Neutrophil (primary cell): Measurements from ENCODE around the gene PMCH.

ENCODE experiments used
- H3K27ac ChIP-seq: fragments of 200-600 bp; sonication (generic); 2 replicates; pipeline ENCODE4 v1.5.1; 2016; ENCODE audit warnings: mild to moderate bottlenecking, moderate library complexity
- H3K27me3 ChIP-seq: fragments of 200-600 bp; sonication (generic); 2 replicates; pipeline ENCODE4 v1.6.0; 2016; ENCODE audit warnings: mild to moderate bottlenecking
- H3K36me3 ChIP-seq: fragments of 200-600 bp; sonication (generic); 2 replicates; pipeline ENCODE4 v1.5.1; 2017
- H3K4me1 ChIP-seq, 2 experiments: fragments of 200-600 bp in 1 of 2; sonication (generic) in 1 of 2; 1 replicate in 1 of 2; 2 replicates in 1 of 2; pipeline versions ENCODE4 v1.5.1 to v1.6.1; 2013 to 2016; ENCODE audit warnings: low read depth in 1 of 2, low read length in 1 of 2, mild to moderate bottlenecking in 1 of 2, moderate library complexity in 1 of 2; ENCODE audit not compliant: control insufficient read depth in 1 of 2, insufficient read depth in 1 of 2
- H3K4me3 ChIP-seq, 2 experiments: fragments of 200-600 bp in 1 of 2; sonication (generic) in 1 of 2; 1 replicate in 1 of 2; 2 replicates in 1 of 2; pipeline ENCODE4 v1.5.1; 2013 to 2016; ENCODE audit warnings: low read depth in 1 of 2, low read length in 1 of 2, mild to moderate bottlenecking in 1 of 2, moderate library complexity in 1 of 2
- H3K9me3 ChIP-seq: fragments of 200-600 bp; sonication (generic); 2 replicates; pipeline ENCODE4 v1.5.1; 2016
- TF ChIP-seq, protein P1 (sequence below): fragments of 200-600 bp; sonication (generic); IDR thresholded peaks from 2 replicates; pipeline ENCODE4 v1.5.1; 2016; ENCODE audit warnings: antibody characterized with exemption

Gene PMCH

DNA sequence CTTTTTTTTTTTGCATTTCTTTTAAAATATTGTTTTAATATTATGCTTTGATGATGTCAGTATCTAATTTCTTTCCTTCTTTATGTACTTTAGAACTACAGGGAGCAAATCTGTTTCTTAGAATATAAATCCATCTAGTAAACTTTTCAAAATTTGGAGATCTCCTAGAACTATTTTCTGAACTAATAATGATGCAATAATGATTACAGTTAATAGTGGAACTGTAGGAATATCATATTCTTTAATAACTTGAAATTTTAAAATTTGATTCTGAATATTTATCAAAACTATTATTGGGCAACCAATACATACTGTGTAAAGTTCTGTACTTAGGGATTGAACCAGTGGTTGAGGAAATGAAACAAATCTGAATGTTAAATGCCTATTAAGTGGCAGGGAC lies 23.1 kb upstream of the PMCH start:
- Histone ChIP-seq H3K27me3 (peaks cover 4% of the 10 kb centered on the region), H3K27ac (no peak overlapping the region)
- TF ChIP-seq, protein P1, sequence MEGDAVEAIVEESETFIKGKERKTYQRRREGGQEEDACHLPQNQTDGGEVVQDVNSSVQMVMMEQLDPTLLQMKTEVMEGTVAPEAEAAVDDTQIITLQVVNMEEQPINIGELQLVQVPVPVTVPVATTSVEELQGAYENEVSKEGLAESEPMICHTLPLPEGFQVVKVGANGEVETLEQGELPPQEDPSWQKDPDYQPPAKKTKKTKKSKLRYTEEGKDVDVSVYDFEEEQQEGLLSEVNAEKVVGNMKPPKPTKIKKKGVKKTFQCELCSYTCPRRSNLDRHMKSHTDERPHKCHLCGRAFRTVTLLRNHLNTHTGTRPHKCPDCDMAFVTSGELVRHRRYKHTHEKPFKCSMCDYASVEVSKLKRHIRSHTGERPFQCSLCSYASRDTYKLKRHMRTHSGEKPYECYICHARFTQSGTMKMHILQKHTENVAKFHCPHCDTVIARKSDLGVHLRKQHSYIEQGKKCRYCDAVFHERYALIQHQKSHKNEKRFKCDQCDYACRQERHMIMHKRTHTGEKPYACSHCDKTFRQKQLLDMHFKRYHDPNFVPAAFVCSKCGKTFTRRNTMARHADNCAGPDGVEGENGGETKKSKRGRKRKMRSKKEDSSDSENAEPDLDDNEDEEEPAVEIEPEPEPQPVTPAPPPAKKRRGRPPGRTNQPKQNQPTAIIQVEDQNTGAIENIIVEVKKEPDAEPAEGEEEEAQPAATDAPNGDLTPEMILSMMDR: no peak

DNA sequence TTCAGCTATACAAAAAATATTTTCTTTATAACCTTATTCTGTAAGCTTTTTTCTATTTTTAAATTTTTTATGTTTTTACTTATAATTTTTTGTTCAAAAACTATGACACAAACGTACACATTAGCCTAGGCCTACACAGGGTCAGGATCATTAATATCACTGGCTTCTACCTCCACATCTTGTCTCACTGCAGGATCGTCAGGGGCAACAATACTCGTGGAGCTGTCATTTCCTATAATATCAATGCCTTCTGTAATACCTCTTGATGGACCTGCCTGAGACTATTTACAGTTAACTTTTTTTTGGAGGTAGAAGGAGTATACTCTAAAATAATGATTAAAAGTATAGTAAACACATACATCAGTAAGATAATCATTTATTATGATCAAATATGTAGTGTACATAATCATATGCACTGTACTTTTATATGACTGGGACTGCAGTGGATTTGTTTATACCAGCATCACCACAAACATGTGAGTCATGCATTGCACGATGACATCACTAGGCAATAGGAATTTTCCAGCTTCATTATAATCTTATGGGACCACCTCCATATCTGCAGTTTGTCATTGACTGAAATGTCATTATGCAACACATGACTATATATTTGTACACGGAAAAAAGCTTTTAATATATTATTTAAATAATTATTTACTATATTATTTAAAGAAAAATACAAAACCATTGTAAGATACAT lies 18.5 kb upstream of the PMCH start:
- Histone ChIP-seq H3K27ac (no peak overlapping the region), H3K4me1 (no peaks in the 10 kb centered on the region), H3K36me3 (no peaks in the 10 kb centered on the region), H3K27me3 (peaks cover 4% of the 10 kb centered on the region), H3K9me3 (no peaks in the 10 kb centered on the region), H3K4me3 (no peak overlapping the region)
- TF ChIP-seq, protein P1: no peak

More for the DNA sequence above, 23.1 kb upstream of the PMCH start:
- Histone ChIP-seq H3K4me1 (no peaks in the 10 kb centered on the region), H3K36me3 (no peaks in the 10 kb centered on the region), H3K4me3 (no peak overlapping the region), H3K9me3 (no peaks in the 10 kb centered on the region)

DNA sequence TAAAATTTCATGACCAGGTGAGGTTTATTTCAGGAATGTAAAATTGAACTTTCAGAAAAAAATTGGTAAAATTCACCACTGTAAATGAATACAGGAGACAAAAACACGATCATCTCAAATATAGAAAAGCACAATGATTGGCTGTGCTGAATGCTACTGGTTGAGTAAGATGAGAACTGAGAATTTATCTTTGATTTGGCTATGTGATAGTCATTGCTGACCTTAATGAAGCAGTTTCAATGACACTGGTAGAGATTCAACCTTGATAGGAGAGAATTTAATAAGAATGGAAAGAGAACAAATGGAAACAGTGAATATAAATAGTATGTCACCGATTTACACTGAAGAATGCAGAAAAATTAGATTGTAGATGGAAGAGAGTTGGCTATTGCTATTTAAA lies 6.4 kb upstream of the PMCH start:
- TF ChIP-seq, protein P1: no peak
- Histone ChIP-seq H3K4me3 (no peak overlapping the region), H3K9me3 (no peaks in the 10 kb centered on the region), H3K27ac (no peak overlapping the region), H3K27me3 (no peaks in the 10 kb centered on the region), H3K4me1 (no peaks in the 10 kb centered on the region), H3K36me3 (peaks cover 7% of the 10 kb centered on the region)

DNA sequence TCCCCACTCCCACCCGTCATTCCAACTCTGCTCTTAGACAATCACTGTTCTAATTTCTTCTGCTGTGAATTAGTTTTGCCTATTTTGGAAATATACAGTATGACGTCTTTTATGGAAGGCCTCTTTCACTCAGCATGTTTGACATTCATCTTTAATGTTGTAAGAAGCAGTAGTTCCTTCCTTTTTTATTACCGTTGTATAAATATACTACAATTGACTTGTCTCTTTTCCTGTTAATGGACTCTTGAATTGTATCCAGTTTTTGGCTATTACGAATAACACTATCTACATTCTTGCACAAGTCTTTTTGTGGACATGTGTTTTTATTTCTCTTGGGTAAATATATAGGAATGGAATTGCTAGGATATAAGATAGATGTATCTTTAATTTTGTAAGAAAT lies 4.9 kb upstream of the PMCH start:
- Histone ChIP-seq H3K27me3 (no peaks in the 10 kb centered on the region), H3K4me3 (no peak overlapping the region), H3K27ac (no peak overlapping the region), H3K4me1 (no peaks in the 10 kb centered on the region), H3K36me3 (peaks cover 7% of the 10 kb centered on the region), H3K9me3 (no peaks in the 10 kb centered on the region)
- TF ChIP-seq, protein P1: no peak

DNA sequence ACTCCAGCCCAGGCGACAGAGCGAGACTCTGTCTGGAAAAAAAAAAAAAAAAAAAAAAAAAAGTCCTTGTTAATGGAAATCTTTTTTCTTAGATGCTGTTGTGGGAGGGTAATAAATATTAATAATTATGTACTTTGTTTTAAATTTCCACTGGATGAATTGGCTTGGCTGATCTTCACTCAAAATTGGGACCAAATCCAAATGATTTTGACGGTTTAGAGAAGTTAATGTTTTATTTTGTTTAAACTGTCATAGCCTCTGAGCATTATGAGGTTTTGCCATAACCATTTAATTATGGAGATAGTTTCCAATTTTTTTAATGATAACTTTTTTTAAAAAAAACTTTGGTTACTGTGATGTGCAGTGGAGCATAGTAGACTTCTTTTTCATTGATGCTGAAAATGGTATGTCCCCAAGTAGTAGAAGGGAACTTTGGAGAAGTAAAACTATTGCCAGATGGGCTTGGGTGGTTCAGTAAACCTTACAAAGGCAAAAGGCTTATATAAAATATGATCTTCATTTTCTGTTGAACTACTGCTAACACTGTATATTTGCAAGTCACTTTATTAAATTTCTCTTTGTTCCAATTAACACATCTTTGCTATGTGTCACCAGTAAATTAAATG lies 3.9 kb upstream of the PMCH start:
- Histone ChIP-seq H3K4me3 (no peak overlapping the region), H3K36me3 (peaks cover 14% of the 10 kb centered on the region), H3K9me3 (no peaks in the 10 kb centered on the region), H3K27ac (no peak overlapping the region), H3K4me1 (no peaks in the 10 kb centered on the region), H3K27me3 (no peaks in the 10 kb centered on the region)
- TF ChIP-seq, protein P1: no peak
